HG03064 (cell line): ENCODE results near the gene RAB35.

ENCODE experiments used
- ATAC-seq: cut with Tn5 transposase; IDR thresholded peaks from one replicate; pipeline ENCODE4 v1.9.1; 2021; ENCODE audit warnings: low read depth; ENCODE audit not compliant: unreplicated experiment

The RAB35 gene

GRCh38 chr12:120134307-120134980 lies 17.9 kb upstream of the RAB35 start:
- ATAC-seq, result no peak

GRCh38 chr12:120132863-120133385 lies 16.4 kb upstream of the RAB35 start:
- ATAC-seq, result peak; percentile 86

GRCh38 chr12:120132054-120132836 lies 15.7 kb upstream of the RAB35 start:
- no peak for ATAC-seq

- ATAC-seq, result no peak
These were observed 14.6 kb upstream of the RAB35 start for GRCh38 chr12:120131116-120131515.

- ATAC-seq, result no peak
These were observed 13.5 kb upstream of the RAB35 start for GRCh38 chr12:120130011-120130410.

- no peak for ATAC-seq
These were observed 10.1 kb upstream of the RAB35 start for GRCh38 chr12:120126635-120127005.

GRCh38 chr12:120125792-120126634 lies 9.5 kb upstream of the RAB35 start:
- ATAC-seq, result no peak

GRCh38 chr12:120125029-120125428 lies 8.5 kb upstream of the RAB35 start:
- ATAC-seq, result no peak

- peak; percentile 32 for ATAC-seq
These were observed 5.3 kb upstream of the RAB35 start for GRCh38 chr12:120121766-120122293.

GRCh38 chr12:120121343-120121742 lies 4.8 kb upstream of the RAB35 start:
- ATAC-seq, result no peak

- ATAC-seq, result no peak
These were observed 2.9 kb upstream of the RAB35 start for GRCh38 chr12:120119271-120119973.

GRCh38 chr12:120118321-120119061 lies 1.9 kb upstream of the RAB35 start:
- no peak for ATAC-seq

GRCh38 chr12:120117961-120118320 lies 1.4 kb upstream of the RAB35 start:
- no peak for ATAC-seq

- ATAC-seq, result peak; percentile 38
These were observed 469 bp upstream of the RAB35 start for GRCh38 chr12:120116792-120117651.

GRCh38 chr12:120115692-120116440 lies 687 bp downstream of the RAB35 start:
- no peak for ATAC-seq

GRCh38 chr12:120115066-120115465 lies 1.5 kb downstream of the RAB35 start:
- no peak for ATAC-seq

- peak; percentile 60 for ATAC-seq
These were observed 5.7 kb downstream of the RAB35 start for GRCh38 chr12:120110550-120111501.
